ENCODE measurements around the gene LAMA3.

DNA sequence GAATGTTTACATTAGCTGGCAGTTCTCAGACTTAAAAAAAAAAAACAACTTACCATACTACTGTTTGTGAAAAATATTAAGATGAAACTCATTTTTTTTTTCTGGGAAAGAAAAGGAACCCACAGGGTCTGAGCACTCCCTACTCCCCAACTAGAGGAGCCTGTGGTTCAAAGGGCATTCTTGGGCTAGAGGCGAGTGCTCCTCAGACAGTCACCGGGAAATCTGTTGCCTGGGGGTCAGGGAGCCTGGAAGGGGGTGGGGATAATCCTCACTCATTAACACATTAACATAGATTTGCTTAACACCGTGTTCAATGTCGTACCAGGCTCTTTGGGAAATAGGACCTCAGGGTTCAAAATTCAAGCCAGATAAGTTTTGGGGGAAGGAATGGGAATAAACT, 57.6 kb downstream of the LAMA3 start:
- TF ChIP-seq, protein P1, sequence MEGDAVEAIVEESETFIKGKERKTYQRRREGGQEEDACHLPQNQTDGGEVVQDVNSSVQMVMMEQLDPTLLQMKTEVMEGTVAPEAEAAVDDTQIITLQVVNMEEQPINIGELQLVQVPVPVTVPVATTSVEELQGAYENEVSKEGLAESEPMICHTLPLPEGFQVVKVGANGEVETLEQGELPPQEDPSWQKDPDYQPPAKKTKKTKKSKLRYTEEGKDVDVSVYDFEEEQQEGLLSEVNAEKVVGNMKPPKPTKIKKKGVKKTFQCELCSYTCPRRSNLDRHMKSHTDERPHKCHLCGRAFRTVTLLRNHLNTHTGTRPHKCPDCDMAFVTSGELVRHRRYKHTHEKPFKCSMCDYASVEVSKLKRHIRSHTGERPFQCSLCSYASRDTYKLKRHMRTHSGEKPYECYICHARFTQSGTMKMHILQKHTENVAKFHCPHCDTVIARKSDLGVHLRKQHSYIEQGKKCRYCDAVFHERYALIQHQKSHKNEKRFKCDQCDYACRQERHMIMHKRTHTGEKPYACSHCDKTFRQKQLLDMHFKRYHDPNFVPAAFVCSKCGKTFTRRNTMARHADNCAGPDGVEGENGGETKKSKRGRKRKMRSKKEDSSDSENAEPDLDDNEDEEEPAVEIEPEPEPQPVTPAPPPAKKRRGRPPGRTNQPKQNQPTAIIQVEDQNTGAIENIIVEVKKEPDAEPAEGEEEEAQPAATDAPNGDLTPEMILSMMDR (IDR thresholded peaks at IDR 0.05) = no peak
- TF ChIP-seq EP300 (IDR thresholded peaks at IDR 0.05) = no peak

Measured in tibial nerve (tissue), 4 donors.